Dermis microvascular lymphatic vessel endothelial cell (primary cell): ENCODE data around the gene KIF22. TPM values are rescaled to one million over a fixed set of nuclear protein-coding genes. Genes with fewer than 3 reads are reported as not detected.
"Not testable (repeated sequence)": the region's sequence is repeated elsewhere in the genome, so short reads cannot be mapped to it uniquely, and the experiment has no call there.

Experiments used
- DNase-seq, 2 donors: peaks; one replicate each; pipeline versions ENCODE4 v3.0.0 to v3.0.0-alpha.2; 2010; ENCODE audit warnings: low read depth in 2 of 2
- total RNA-seq: library from RNA; depleted of rRNA; stranded (reverse); fragments of >200 nt; gene quantifications from 2 replicates; pipeline ENCODE4 v1.2.1, GENCODE V29; 2014

Gene KIF22
- 24.1 and 47.2 TPM in 2 replicates for total RNA-seq

DNA sequence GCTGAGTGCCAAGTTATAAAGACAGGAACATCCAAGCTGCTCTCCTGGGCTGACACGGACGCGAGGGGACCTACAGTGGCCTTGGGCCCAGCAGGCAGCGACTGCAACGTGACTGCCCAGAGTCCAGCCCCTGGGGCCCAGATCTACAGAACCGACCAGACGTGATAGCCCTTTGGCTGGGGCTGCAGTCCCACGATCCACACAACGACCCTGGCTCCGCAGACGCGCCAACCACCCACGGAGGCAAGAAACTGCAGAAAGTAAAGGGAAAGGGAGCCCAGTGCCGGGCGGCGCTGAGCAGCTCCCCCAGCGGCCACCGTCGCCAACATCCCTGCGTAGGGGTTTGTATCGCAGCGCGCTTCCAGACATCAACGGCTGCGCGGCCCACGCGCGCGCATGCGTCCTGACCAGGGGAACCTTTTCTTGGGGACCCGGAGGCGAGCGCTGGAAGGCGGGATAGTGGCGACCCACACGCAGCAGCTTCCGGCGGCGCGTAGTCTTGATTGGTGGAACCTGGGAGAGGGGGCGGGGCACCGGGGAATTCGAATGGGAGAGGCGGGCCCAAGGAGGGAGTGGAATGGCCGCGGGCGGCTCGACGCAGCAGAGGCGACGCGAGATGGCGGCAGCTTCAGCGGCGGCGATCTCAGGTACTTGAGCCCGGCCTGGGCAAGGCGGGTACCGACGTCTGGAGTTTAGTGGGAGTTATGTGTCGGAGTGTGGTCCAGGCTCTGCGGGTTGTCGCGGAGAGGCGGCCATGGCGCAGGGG, at the start of gene KIF22:
KIF22 (plus strand) TSS at position 569 of the 766 bp plus-strand sequence; CDS start at position 578, 9 bp downstream.
- DNase-seq: peak; percentile 96 to 99

DNA sequence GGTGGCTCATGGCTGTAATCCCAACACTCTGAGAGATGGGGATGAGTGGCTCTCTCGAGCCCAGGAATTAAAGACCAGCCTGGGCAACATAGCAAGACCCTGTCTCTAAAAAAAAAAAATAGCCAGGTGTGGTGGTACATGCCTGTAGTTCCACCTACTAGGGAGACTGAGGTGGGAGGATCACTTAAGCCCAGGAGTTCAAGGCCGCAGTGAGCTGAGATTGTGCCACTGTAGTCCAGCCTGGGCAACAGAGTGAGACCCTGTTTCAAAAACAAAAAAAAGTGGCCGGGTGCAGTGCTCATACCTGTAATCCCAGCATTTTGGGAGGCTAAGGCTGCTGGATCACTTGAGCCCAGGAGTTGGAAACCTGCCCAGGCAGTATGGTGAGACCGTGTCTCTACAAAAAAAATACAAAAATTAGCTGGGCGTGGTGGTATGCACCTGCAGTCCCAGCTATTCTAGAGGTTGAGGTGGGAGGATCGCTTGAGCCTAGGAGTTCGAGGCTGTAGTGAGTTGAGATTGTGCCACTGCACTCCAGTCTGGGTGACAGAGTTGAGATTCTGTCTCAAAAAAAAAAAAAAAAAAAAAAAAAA, 47.8 kb upstream of the KIF22 start:
- no peak for DNase-seq

DNA sequence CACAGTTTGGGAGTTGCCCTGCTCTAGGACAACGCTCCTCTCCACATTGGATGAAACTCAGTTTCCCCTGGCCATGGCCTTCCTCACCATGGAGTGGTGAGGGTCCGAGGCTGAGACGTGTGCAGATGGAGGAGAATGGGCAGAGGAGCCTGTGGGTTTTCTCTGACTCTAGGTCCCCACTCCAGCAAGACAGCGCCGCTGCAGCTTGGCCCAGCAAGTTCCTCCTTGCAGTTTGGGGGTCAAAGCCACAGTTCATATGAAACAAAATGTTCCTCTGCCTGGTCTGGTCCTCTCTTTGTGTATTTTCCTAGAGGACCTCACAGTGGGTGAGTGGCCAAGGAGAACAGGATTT, 47.1 kb upstream of the KIF22 start:
- DNase-seq: no peak

DNA sequence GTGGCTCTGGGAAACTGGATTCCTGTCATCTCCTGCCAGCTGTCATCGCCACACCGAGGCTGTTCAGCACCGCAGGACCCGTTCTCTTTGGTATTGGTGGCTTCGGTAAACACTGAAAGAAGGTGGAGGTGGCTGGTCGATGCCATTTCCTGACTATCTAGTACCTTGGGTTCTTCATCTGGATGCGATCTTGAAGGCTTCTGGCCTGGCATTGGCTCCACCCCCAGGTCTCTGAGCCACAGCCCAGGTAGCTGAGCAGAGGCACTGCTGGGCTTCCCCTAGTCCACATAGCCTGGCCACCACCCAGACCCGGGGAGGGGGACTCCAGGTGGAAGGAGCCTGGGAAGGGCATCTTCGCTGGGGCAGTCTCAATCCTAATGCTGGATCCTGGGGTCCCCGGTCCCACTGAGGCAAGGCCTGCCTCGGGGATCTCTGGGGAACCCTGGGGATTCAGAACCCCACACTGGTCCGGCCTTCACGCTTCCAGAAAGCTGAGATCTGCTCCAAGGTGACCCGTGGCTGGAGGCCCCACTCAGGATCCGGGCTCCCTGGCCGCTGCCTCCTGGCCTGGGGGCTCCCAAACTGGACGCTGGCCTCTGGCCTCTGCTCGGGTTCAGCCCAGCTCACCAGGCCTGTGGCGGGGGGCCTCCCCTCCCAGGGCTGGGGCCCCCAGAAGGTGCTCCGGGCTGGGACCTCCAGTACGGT, 46.6 kb upstream of the KIF22 start:
- DNase-seq: no peak

DNA sequence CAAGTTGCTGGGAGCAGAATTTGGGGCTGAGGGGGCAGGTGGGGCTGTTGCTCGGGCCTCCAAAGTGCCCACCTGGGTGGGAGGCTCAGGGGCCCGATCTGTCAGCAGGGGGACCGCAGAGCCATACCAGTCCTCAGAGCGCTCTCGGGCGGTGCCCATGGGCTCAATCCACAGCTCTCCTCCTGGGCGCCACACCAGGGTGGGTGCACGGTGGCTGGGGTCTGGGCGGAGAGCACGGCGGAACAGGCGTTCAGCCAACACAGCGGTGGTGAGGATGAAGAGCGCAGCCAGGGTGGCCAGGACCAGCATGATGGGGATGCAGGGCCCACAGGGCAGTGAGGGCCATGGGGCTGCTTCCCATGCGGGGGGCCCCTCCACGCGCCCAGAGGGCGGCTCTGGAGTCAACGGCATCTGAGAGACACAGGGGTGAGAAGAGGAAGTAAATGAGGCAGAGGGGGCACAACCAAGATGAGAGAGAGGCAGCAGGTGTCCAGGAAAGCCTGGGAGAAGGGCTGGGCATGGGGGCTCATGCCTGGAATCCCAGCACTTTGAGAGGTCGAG, 45.9 kb upstream of the KIF22 start:
- no peak for DNase-seq

DNA sequence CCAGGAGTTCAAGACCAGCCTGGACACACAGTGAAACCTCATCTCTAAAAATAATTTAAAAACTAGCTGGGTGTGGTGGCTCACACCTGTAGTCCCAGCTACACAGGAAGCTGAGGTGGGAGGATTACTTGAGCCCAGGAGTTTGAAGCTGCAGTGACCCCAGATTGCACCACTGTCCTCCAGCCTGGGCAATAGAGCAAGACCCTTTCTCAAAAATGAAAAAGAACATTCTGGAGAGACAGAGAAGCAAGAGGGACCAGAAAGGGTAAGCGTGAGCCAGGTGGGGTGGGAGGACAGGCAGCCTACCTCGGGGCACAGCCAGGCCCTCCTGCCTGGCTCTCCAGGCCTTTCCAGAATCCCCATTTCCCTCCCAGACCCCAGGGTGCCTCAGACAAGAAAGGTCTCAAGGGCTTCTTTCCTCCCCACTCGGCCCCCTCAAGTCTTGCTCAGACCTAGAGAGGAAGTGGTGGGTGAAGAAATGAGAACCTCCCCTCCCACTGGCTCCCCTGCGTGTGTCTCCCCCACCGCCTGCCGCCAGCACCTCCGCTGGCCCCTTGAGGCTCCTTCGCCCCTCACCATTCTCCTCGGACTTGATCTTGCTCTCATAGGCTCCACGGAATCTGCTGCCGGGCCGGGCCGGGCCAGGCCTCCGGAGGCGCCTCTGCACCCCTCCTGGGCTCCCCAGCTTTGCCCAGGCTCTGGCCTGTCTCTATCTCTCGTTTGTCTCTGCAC, 45.3 kb upstream of the KIF22 start:
- DNase-seq: no peak

DNA sequence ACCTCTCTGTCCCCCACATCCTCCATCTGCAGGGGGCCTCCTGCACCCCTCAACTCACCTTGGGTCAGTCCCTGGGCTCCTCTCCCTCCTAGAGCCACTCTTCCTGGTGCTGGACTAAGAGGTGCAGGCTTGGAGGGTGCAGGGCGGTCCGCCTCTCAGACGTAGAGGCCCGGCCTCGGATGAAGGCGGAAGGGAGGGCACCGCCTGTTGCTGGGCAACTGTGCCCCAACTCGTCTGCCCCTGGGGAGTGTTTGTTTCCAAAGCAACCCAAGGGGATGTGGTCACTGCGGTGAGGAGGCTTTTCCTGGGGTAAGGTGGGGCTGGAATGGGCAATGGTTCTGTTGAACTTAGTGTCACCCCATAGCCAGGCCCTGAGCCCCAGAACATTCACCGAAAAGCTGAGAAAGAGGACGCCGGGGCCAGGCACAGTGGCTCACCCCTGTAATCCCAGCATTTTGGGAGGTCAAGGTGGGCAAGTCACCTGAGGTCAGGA, 44.7 kb upstream of the KIF22 start, which contains the start of gene C16orf54:
C16orf54 (minus strand) TSS at position 138 of the 493 bp plus-strand sequence. CDS start 1,039 bp downstream, outside the sequence.
- no peak for DNase-seq

DNA sequence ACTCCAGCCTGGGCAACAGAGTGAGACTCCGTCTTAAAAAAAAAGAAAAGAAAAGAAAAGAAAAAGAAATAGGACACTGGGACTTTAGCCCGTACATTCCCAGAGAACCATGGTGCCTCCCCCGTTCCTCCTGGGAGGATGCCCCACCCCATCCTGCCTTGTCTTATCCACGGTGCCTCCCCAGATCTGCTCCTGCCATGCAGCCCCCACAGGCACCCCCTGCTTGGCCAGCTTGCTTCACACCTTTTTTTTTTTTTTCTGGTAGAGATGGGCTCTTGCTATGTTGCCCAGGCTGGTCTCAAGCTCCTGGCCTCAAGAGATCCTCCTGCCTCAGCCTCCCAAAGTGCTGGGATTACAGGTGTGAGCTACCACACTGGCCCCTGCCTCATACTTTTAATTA, 44.0 kb upstream of the KIF22 start:
- DNase-seq: not testable (repeated sequence)

DNA sequence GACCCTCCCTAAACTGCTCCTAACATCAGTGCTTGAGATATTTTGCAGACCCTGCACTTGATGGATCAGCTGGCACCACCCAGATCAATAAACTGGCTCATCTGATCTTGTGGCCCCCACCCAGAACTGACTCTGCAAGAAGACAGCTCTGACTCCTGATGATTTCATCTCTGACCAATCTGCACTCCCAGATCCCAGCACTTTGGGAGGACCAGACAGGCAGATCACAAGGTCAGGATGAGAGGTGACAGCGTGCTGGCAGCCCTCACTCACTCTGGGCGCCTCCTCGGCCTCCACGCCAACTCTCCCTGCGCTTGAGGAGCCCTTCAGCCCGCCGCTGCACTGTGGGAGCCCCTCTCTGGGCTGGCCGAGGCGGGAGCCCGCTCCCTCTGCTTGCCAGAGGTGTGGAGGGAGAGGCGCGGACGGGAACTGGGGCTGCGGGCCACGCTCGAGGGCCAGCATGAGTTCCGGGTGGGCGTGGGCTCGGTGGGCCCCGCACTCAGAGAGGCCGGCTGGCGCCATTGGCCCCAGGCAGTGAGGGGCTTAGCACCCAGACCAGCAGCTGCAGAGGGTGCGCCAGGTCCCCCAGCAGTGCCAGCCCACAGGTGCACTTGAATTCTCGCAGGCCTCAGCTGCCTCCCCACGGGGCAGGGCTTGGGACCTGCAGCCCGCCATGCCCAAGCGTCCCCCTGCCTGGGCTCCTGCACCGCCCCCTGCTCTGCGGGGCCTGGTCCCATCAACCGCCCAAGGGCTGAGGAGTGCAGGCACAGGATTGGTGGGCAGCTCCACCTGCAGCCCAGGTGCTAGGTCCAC, 42.4 kb upstream of the KIF22 start:
- DNase-seq: no peak

DNA sequence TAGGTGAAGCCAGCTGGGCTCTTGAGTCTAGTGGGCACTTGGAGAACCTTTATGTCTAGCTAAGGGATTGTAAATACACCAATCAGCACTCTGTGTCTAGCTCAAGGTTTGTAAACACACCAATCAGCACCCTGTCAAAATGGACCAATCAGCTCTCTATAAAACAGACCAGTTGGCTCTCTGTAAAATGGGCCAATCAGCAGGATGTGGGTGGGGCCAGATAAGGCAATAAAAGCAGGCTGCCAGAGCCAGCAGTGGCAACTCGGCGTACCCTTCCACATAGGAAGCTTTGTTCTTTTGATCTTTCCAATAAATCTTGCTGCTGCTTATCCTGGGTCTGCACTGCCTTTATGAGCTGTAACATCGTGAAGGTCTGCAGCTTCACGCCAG, 41.8 kb upstream of the KIF22 start:
- not testable (repeated sequence) for DNase-seq

DNA sequence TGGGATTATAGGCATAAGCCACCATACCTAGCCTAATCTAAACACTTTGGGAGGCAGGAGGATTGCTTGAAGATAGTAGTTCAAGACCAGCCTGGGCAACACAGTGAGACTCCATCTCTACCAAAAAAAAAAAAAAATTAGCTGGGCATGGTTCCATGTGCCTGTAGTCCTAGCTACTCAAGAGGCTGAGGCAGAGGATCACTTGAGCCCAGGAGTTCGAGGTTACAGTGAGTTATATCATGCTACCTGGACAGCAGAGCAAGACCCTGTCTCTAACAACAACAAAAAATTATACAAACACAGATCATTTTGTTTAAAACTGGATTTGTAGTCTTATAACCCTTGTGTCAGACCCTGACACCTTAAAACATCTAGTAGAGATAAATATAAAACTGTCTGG, 37.0 kb upstream of the KIF22 start:
- DNase-seq: no peak

DNA sequence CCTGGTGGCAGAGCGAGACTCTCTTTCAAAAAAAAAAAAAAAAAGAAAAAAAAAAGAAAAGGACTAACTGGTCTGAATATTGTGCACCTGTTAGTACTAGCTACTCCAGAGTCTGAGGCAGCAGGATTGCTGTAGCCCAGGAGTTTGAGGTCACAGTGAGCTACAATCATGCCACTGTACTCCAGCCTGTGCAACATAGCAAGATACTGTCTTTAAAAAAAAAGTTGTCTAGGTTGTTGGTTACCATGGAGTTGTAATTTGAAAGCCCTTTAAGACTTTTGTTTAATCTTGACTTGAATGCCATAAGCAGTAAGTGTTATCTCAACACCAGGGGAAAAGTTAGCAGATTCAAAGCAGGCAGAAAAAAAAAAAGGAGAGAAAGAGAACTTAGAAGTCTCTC, 33.9 kb upstream of the KIF22 start:
- no peak for DNase-seq

DNA sequence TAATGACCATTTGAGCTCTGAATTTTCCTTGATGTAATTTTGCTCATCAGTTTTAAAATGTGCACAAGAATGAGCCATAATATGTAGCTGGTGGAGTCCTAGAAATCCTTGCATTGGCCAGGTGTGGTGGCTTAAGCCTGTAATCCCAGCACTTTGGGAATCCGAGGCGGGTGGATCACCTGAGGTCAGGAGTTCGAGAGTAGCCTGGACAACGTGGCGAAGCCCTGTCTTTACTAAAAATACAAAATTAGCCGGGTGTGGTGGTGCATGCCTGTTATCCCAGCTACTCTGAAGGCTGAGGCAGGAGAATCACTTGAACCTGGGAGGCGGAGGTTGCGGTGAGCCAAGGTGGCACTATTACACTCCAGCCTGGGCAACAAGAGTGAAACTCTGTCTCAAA, 33.5 kb upstream of the KIF22 start:
- DNase-seq: not testable (repeated sequence)

DNA sequence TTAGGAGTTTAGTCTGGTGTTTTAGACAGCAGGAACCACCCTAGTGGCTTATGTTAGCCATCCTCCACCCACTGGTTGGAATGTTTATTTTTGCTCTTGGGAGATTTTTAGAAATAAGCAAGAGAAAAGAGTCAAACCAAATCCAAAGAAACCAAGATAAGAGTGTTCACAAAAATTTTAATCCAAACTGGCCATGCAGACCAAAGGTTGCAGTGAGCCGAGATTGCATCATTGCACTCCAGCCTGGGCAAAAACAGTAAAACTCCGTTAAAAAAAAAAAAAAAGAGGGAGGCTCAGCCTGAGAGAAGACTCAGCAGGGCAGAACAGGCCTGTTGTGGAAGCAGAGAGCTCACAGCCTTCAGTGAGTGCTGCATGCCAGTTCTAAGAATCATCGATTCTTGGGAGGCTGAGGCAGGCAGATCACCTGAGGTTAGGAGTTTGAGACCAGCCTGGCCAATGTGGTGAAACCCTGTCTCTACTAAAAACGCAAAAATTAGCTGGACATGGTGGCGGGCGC, 32.5 kb upstream of the KIF22 start:
- no peak for DNase-seq

DNA sequence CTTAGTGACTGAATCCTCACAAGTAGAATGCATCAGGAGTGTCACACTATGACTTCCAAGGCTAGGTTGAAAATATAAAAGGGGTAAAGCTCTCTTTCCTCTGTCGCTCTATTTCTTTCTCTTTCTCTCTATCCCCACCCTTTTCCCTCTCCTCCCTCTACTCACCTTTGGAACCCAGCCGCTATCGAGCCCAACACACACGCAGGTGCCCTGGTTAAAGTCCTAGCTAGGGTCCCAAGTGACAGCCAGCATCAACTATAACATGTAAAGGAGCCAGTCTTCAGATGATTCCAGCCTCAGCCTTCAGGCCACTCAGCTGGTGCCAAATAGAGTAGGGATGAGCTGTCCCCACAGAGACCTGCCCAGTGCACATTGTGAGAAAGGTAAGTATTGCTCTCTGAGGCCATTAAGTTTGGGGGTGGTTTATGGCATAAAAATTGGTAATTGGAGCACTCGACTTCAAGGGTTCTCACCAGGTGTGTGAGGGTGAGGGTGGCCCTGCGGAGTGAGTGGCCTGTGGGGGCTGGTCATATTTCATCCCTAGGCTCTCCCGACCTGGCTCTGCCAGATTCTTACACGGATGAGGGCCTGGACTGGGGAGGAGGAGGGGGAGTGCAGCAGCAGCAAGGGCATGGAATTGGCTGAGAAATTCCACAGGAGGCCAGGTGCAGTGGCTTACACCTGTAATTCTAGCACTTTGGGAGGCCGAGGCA, 29.8 kb upstream of the KIF22 start:
- DNase-seq: no peak

DNA sequence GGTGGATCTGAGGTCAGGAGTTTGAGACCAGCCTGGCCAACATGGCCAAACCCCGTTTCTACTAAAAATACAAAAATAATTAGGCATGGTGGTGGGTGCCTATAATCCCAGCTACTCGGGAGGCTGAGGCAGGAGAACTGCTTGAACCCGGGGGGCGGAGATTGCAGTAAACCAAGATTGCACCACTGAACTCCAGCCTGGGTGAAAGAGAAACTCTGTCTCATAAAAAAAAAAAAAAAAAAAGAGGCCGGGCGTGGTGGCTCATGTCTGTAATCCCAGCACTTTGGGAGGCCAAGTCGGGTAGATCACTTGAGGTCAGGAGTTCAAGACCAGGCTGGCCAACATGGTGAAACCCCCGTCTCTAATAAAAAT, 29.3 kb upstream of the KIF22 start:
- DNase-seq: not testable (repeated sequence)

DNA sequence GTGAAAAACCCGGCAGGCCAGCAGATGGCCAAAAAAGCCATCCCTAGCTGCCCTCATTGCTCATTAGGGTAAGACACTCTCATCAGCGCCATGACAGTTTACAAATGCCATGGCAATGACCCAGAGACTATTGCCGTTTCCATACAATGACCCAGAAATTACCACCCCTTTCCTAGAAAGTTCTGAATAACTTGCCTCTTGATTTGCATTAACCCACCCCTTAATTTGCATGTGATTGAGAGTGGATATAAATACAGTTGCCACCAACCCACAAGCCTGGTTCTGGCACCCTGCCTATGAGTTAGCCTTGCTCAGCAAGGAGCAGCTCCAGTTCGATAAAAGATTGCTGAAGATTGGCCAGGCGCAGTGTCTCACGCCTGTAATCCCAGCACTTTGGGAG, 28.7 kb upstream of the KIF22 start:
- DNase-seq: no peak

DNA sequence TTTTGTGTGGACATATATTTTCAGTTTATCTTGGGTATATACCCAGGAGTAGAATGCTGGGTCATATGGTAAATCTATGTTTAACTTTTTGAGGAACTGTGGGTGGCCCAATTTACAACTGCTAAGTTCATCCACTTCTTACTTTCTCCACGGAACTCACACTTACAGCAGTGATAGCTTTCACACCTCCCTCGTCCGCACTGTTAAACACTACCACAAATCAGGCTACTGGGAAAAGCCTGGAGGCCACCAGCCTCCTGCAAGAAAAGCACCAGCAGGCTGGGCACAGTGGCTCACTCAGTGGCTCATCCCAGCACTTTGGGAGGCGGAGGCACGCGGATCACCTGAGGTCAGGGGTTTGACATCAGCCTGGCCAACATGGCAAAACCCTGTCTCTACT, 27.2 kb upstream of the KIF22 start:
- DNase-seq: no peak

DNA sequence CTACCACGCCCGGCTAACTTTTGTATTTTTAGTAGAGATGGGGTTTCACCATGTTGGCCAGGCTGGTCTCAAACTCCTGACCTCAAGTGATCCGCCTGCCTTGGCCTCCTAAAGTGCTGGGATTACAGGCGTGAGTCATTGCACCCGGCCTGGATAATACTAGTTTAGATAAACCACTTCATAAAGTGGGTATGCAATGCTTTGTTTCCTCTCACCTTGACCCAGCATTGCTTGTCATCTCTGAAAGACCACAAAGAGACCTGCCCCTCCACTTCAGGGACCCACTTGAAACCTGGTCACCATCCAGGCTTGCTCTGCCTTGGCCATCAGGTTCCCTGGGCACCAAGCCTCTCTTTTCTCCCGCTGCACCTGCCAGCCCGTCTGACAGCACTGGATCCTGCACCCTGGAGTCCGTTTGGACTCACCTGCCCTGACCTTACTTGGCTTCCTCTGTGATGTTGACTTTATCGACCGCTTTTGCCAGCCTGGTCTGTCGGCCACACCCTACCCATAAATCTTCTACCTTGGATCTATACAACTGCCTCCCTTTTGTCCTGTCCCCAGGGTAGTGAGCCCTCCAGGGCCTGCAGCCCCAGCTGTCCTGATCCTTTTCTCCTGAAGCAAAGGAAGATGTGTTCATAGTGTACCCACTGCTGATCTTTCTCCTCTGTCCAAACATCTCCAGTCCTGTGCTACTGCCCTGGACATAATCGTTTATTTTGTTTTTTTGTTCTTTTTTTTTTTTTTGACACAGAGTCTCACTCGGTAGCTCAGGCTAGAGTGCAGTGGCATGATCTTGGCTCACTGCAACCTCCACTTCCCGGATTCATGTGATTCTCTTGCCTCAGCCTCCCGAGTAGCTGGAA, 25.2 kb upstream of the KIF22 start:
- no peak for DNase-seq
